M059J (cell line): ENCODE data around the gene ACTR1A. TPM values are rescaled to one million over a fixed set of nuclear protein-coding genes. Genes with fewer than 3 reads are reported as not detected.

ENCODE experiments used
- DNase-seq: peaks from one replicate; pipeline ENCODE4 v3.0.0-alpha.2; 2012; ENCODE audit warnings: low read depth
- total RNA-seq: library from RNA; depleted of rRNA; stranded (reverse); fragments of >200 nt; shearing (Covaris generic); gene quantifications from 2 replicates; pipeline ENCODE4 v1.2.3, GENCODE V29; 2014

ACTR1A gene
- total RNA-seq, 1 experiment from 2014 or later = 173 TPM

- DNase-seq = no peak
Observed at GRCh38 chr10:102485093-102485784, 17.3 kb downstream of the ACTR1A start.

- no peak for DNase-seq
Observed at GRCh38 chr10:102484021-102484420, 18.5 kb downstream of the ACTR1A start.

GRCh38 chr10:102480396-102480795 is 22.1 kb downstream of the ACTR1A start:
- no peak for DNase-seq

GRCh38 chr10:102479651-102480050 is 22.9 kb downstream of the ACTR1A start:
- peak; percentile 14 for DNase-seq

GRCh38 chr10:102476466-102477141 is 25.9 kb downstream of the ACTR1A start:
- DNase-seq = no peak

GRCh38 chr10:102475451-102476040 is 27.0 kb downstream of the ACTR1A start:
- DNase-seq = no peak

GRCh38 chr10:102473445-102474331 is 28.8 kb downstream of the ACTR1A start:
- no peak for DNase-seq

- DNase-seq = no peak
Observed at GRCh38 chr10:102470579-102471546, 31.6 kb downstream of the ACTR1A start.

- no peak for DNase-seq
Observed at GRCh38 chr10:102468683-102469082, 33.8 kb downstream of the ACTR1A start.

GRCh38 chr10:102467971-102468438 is 34.5 kb downstream of the ACTR1A start:
- no peak for DNase-seq

- no peak for DNase-seq
Observed at GRCh38 chr10:102467318-102467717, 35.2 kb downstream of the ACTR1A start.

- no peak for DNase-seq
Observed at GRCh38 chr10:102465466-102465865, 37.0 kb downstream of the ACTR1A start.

- no peak for DNase-seq
Observed at GRCh38 chr10:102463983-102464382, 38.5 kb downstream of the ACTR1A start.

GRCh38 chr10:102462512-102463054 is 39.9 kb downstream of the ACTR1A start:
- DNase-seq = no peak

GRCh38 chr10:102461187-102462054 is 41.1 kb downstream of the ACTR1A start:
- DNase-seq = peak; percentile 90

- DNase-seq = no peak
Observed at GRCh38 chr10:102460836-102461186, 41.7 kb downstream of the ACTR1A start.

- DNase-seq = no peak
Observed at GRCh38 chr10:102458656-102459055, 43.9 kb downstream of the ACTR1A start.

GRCh38 chr10:102457591-102458150 is 44.8 kb downstream of the ACTR1A start:
- DNase-seq = no peak

- peak; percentile 78 for DNase-seq
Observed at GRCh38 chr10:102455893-102456471, 46.5 kb downstream of the ACTR1A start.
